OCI-LY1 (cell line): Measurements from ENCODE around the gene TRPM3.

Experiments used
- EZH2 ChIP-seq: fragments of 200-600 bp; sonication (generic), shearing (Covaris generic); IDR thresholded peaks from 2 replicates; pipeline ENCODE4 v1.8.0; 2017; ENCODE audit warnings: borderline replicate concordance, mixed run types, mild to moderate bottlenecking, antibody characterized with exemption, low read length, moderate library complexity, mixed read lengths
- TF ChIP-seq, protein P1 (sequence below): fragments of 200-600 bp; sonication (generic), shearing (Covaris generic); IDR thresholded peaks from 2 replicates; pipeline ENCODE4 v1.5.1; 2017; ENCODE audit warnings: mild to moderate bottlenecking, antibody characterized with exemption, low read length, moderate library complexity, mixed read lengths

DNA sequence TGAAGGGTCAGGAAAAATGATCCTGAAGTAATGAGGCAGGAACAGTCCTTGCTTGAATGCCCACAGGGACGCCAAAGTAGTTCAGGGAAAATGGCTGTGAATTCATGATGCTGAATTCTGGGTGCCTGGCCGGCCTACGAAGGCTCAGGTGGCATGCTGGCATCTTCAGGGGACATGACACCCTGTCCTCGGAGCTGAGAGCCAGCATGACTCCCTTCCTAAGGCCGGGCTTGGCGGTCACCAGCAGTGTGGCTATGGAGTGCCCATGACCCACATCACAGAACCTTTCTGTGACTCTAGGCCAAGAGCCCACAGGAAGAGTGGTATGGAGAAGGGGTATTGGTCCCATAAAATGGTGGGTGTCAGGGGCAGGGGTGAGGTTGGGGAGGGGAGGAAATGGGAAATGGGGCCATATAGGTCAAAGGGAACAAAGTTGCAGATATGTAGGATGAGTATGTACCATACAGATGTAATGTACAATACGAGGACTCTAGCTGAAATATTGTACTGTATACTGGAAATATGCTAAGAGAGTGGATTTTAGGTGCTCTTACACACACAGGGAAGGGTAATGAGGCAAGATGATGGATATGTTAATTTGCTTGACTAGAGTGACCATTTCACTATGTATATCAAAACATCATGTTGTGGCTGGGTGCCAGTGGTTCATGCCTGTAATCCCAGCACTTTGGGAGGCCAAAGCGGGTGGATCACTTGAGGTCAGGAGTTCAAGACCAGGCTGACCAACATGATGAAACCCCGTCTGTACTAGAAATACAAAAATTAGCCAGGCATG, 504.2 kb downstream of the TRPM3 start:
- TF ChIP-seq, protein P1, sequence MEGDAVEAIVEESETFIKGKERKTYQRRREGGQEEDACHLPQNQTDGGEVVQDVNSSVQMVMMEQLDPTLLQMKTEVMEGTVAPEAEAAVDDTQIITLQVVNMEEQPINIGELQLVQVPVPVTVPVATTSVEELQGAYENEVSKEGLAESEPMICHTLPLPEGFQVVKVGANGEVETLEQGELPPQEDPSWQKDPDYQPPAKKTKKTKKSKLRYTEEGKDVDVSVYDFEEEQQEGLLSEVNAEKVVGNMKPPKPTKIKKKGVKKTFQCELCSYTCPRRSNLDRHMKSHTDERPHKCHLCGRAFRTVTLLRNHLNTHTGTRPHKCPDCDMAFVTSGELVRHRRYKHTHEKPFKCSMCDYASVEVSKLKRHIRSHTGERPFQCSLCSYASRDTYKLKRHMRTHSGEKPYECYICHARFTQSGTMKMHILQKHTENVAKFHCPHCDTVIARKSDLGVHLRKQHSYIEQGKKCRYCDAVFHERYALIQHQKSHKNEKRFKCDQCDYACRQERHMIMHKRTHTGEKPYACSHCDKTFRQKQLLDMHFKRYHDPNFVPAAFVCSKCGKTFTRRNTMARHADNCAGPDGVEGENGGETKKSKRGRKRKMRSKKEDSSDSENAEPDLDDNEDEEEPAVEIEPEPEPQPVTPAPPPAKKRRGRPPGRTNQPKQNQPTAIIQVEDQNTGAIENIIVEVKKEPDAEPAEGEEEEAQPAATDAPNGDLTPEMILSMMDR, result no peak
- no peak for TF ChIP-seq EZH2
